ENCODE results near the gene OTUD5. TPM values are rescaled to one million over a fixed set of nuclear protein-coding genes. Genes with fewer than 3 reads are reported as not detected.

OTUD5 gene
- total RNA-seq, 2 donors from 2014 or later, result 50.3 to 56.5 TPM

GRCh38 chrX:48902135-48902534 is 55.3 kb downstream of the OTUD5 start:
- H3K4me3 Mint-ChIP-seq, result no peak overlapping the region
- Histone ChIP-seq H3K27me3 (ENCODE audit: control insufficient read depth, insufficient read depth, low read length, poor library complexity, severe bottlenecking) (no peaks in the 10 kb centered on the region), H3K4me1 (ENCODE audit: control insufficient read depth, insufficient read depth, low read length) (no peaks in the 10 kb centered on the region), H3K36me3 (ENCODE audit: control insufficient read depth, insufficient read depth, low read length) (peaks cover 18% of the 10 kb centered on the region), H3K9ac (ENCODE audit: extremely low read depth, low read length, poor library complexity, severe bottlenecking) (no peak overlapping the region), H3K27ac (ENCODE audit: low read depth, low read length) (no peak overlapping the region), H3K9me3 (ENCODE audit: control insufficient read depth, low read length) (no peaks in the 10 kb centered on the region), H3K4me3 (ENCODE audit: low read length) (no peak overlapping the region)
- peaks cover 39% of the 10 kb centered on the region for H3K36me3 Mint-ChIP-seq (ENCODE audit: low read depth)
- no peak overlapping the region for H3K27ac Mint-ChIP-seq
- WGBS, 2 experiments (ENCODE audit: insufficient coverage in 1 of 2, insufficient read length in 1 of 2), result 96 to 100% methylated on average over 9 to 20 of the region's 20 CpGs
- H3K27me3 Mint-ChIP-seq (ENCODE audit: insufficient read depth), result no peaks in the 10 kb centered on the region
- no peak for DNase-seq
- H3K9me3 Mint-ChIP-seq, result peaks cover 65% of the 10 kb centered on the region
- H3K4me1 Mint-ChIP-seq, result no peaks in the 10 kb centered on the region
- no peak for TF ChIP-seq CTCF (conservative IDR thresholded peaks at IDR 0.05)

GRCh38 chrX:48901069-48901468 is 56.3 kb downstream of the OTUD5 start:
- H3K4me1 ChIP-seq (ENCODE audit: control insufficient read depth, insufficient read depth, low read length), result no peaks in the 10 kb centered on the region
- no peak overlapping the region for H3K27ac Mint-ChIP-seq
- no peak for DNase-seq
- no peak for TF ChIP-seq CTCF (conservative IDR thresholded peaks at IDR 0.05)
- H3K4me3 ChIP-seq (ENCODE audit: low read length), result no peak overlapping the region
- no peak overlapping the region for H3K9ac ChIP-seq (ENCODE audit: extremely low read depth, low read length, poor library complexity, severe bottlenecking)
- peaks cover 43% of the 10 kb centered on the region for H3K36me3 Mint-ChIP-seq (ENCODE audit: low read depth)
- H3K36me3 ChIP-seq (ENCODE audit: control insufficient read depth, insufficient read depth, low read length), result peaks cover 16% of the 10 kb centered on the region
- H3K9me3 ChIP-seq (ENCODE audit: control insufficient read depth, low read length), result no peaks in the 10 kb centered on the region
- peaks cover 68% of the 10 kb centered on the region for H3K9me3 Mint-ChIP-seq
- no peak overlapping the region for H3K4me3 Mint-ChIP-seq
- no peaks in the 10 kb centered on the region for H3K27me3 ChIP-seq (ENCODE audit: control insufficient read depth, insufficient read depth, low read length, poor library complexity, severe bottlenecking)
- WGBS, 2 experiments (ENCODE audit: insufficient coverage in 1 of 2, insufficient read length in 1 of 2), result 94% methylated on average over 7 of the region's 7 CpGs; no CpG with 5 or more reads in 1 of the 2 experiments
- H3K27me3 Mint-ChIP-seq (ENCODE audit: insufficient read depth), result no peaks in the 10 kb centered on the region
- no peak overlapping the region for H3K27ac ChIP-seq (ENCODE audit: low read depth, low read length)
- H3K4me1 Mint-ChIP-seq, result no peaks in the 10 kb centered on the region

GRCh38 chrX:48899078-48899410 is 58.4 kb downstream of the OTUD5 start:
- H3K4me3 Mint-ChIP-seq, result no peak overlapping the region
- H3K36me3 Mint-ChIP-seq (ENCODE audit: low read depth), result peaks cover 34% of the 10 kb centered on the region
- H3K9ac ChIP-seq (ENCODE audit: extremely low read depth, low read length, poor library complexity, severe bottlenecking), result no peak overlapping the region
- no peaks in the 10 kb centered on the region for H3K9me3 ChIP-seq (ENCODE audit: control insufficient read depth, low read length)
- no peak overlapping the region for H3K4me3 ChIP-seq (ENCODE audit: low read length)
- H3K36me3 ChIP-seq (ENCODE audit: control insufficient read depth, insufficient read depth, low read length), result peaks cover 20% of the 10 kb centered on the region
- H3K4me1 ChIP-seq (ENCODE audit: control insufficient read depth, insufficient read depth, low read length), result no peaks in the 10 kb centered on the region
- no peaks in the 10 kb centered on the region for H3K27me3 ChIP-seq (ENCODE audit: control insufficient read depth, insufficient read depth, low read length, poor library complexity, severe bottlenecking)
- no peaks in the 10 kb centered on the region for H3K4me1 Mint-ChIP-seq
- DNase-seq, result no peak
- H3K9me3 Mint-ChIP-seq, result peaks cover 65% of the 10 kb centered on the region
- H3K27me3 Mint-ChIP-seq (ENCODE audit: insufficient read depth), result no peaks in the 10 kb centered on the region
- TF ChIP-seq CTCF (conservative IDR thresholded peaks at IDR 0.05), result no peak
- no peak overlapping the region for H3K27ac Mint-ChIP-seq
- no peak overlapping the region for H3K27ac ChIP-seq (ENCODE audit: low read depth, low read length)
- 95 to 100% methylated on average over 3 to 8 of the region's 8 CpGs for WGBS, 2 experiments (ENCODE audit: insufficient coverage in 1 of 2, insufficient read length in 1 of 2)

All from endodermal cell (in vitro differentiated cells).